ENCODE data around the gene GALNT15.

The GALNT15 gene

GRCh38 chr3:16171009-16171408, 3.5 kb upstream of the GALNT15 start:
- DNase-seq = no peak

- DNase-seq = no peak
Observed at GRCh38 chr3:16171825-16172224, 2.7 kb upstream of the GALNT15 start.

- DNase-seq = no peak
Observed at GRCh38 chr3:16173283-16174025, 1.0 kb upstream of the GALNT15 start.

- DNase-seq = no peak
Observed at GRCh38 chr3:16174026-16174355, 489 bp upstream of the GALNT15 start.

- no peak for DNase-seq
Observed at GRCh38 chr3:16174976-16175901, 759 bp downstream of the GALNT15 start.

- no peak for DNase-seq
Observed at GRCh38 chr3:16176391-16177030, 2.0 kb downstream of the GALNT15 start.

- no peak for DNase-seq
Observed at GRCh38 chr3:16177382-16177781, 2.9 kb downstream of the GALNT15 start.

- no peak for DNase-seq
Observed at GRCh38 chr3:16177962-16178627, 3.6 kb downstream of the GALNT15 start.

GRCh38 chr3:16178628-16178988, 4.1 kb downstream of the GALNT15 start:
- DNase-seq = no peak

- no peak for DNase-seq
Observed at GRCh38 chr3:16179261-16179660, 4.8 kb downstream of the GALNT15 start.

- DNase-seq = no peak
Observed at GRCh38 chr3:16179771-16180736, 5.6 kb downstream of the GALNT15 start.

- no peak for DNase-seq
Observed at GRCh38 chr3:16180737-16181134, 6.3 kb downstream of the GALNT15 start.

- DNase-seq = no peak
Observed at GRCh38 chr3:16181361-16181760, 6.9 kb downstream of the GALNT15 start.

GRCh38 chr3:16182183-16182582, 7.7 kb downstream of the GALNT15 start:
- DNase-seq = no peak

GRCh38 chr3:16182612-16183011, 8.1 kb downstream of the GALNT15 start:
- no peak for DNase-seq

GRCh38 chr3:16183082-16183481, 8.6 kb downstream of the GALNT15 start:
- DNase-seq = no peak

- no peak for DNase-seq
Observed at GRCh38 chr3:16183601-16184270, 9.3 kb downstream of the GALNT15 start.

GRCh38 chr3:16186086-16186485, 11.6 kb downstream of the GALNT15 start:
- DNase-seq = no peak

- DNase-seq = no peak
Observed at GRCh38 chr3:16186565-16186964, 12.1 kb downstream of the GALNT15 start.

GRCh38 chr3:16187213-16187790, 12.8 kb downstream of the GALNT15 start:
- no peak for DNase-seq

- no peak for DNase-seq
Observed at GRCh38 chr3:16188071-16188470, 13.6 kb downstream of the GALNT15 start.

All from NCI-H2081 treated with DMSO at 0.1 percent for 48 hours (cell line).